Measurements from ENCODE around the gene JARID2. TPM values are rescaled to one million over a fixed set of nuclear protein-coding genes. Genes with fewer than 3 reads are reported as not detected.
A peak's percentile ranks its signal among the peaks of the same experiment; 100 is the strongest.

JARID2 gene
- total RNA-seq, 1 donor from 2014 or later = 24.2 TPM

DNA sequence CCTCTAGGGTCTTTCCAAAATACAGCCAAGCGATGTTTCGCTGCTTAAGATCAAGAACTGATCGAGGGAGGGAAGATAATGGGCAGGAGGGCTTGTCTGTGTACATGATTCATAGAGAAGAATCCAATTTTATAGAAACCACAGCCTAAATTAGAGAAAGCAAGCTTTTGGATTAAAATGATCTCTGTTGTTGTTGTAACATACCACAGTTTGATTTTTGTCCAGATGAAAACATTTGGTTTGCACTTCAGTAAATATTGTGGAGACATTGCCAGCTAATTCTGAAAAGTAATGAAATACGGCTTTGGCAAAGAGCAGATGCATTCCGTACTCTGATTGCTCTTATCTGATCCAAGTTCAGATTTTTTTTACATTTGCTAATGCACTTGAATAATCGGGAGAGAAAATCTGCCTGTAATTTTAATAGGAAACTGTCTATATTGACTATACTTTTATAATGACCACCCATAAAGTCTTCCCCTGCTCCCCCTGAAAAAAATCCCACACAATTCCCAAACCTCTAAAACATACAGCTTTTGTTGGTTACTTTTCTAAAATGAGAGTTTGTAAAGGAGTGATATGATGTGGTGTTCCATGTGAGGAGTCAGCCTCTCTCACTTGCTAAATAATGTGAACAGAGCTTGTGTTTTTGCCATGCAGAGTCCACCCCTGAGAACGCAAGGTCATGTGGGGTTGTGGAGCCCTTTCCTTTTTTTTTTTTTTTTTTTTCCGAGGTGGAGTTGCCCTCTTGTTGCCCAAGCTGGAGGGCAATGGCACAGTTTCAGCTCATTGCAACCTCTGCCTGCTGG, 217.1 kb downstream of the JARID2 start:
- H3K9ac ChIP-seq (ENCODE audit: low read length) = no peak overlapping the region
- H3K27ac ChIP-seq (ENCODE audit: low read depth, low read length) = no peak overlapping the region
- H3K36me3 Mint-ChIP-seq (ENCODE audit: low read depth, unreplicated experiment) = peaks cover 7% of the 10 kb centered on the region
- H3K79me2 ChIP-seq (ENCODE audit: insufficient read depth, low read length) = peaks cover 63% of the 10 kb centered on the region
- no peaks in the 10 kb centered on the region for H3K36me3 ChIP-seq (ENCODE audit: insufficient read depth, low read length)
- no peak overlapping the region for H3K4me3 ChIP-seq (ENCODE audit: insufficient read depth, low read depth, low read length)
- DNase-seq (ENCODE audit: low read depth) = peak; percentile 77
- H3K27me3 Mint-ChIP-seq (ENCODE audit: low read depth, unreplicated experiment) = no peaks in the 10 kb centered on the region
- H3K4me3 Mint-ChIP-seq (ENCODE audit: unreplicated experiment) = no peak overlapping the region
- peaks cover 4% of the 10 kb centered on the region for H3K4me1 ChIP-seq (ENCODE audit: insufficient read depth, low read length)
- peak overlapping the region; percentile 9 for H3K4me2 ChIP-seq (ENCODE audit: low read length)
- FAIRE-seq = no peak
- TF ChIP-seq, protein P1, sequence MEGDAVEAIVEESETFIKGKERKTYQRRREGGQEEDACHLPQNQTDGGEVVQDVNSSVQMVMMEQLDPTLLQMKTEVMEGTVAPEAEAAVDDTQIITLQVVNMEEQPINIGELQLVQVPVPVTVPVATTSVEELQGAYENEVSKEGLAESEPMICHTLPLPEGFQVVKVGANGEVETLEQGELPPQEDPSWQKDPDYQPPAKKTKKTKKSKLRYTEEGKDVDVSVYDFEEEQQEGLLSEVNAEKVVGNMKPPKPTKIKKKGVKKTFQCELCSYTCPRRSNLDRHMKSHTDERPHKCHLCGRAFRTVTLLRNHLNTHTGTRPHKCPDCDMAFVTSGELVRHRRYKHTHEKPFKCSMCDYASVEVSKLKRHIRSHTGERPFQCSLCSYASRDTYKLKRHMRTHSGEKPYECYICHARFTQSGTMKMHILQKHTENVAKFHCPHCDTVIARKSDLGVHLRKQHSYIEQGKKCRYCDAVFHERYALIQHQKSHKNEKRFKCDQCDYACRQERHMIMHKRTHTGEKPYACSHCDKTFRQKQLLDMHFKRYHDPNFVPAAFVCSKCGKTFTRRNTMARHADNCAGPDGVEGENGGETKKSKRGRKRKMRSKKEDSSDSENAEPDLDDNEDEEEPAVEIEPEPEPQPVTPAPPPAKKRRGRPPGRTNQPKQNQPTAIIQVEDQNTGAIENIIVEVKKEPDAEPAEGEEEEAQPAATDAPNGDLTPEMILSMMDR (IDR thresholded peaks at IDR 0.05; ENCODE audit: insufficient read depth, low read depth, low read length) = no peak
- no peak for TF ChIP-seq EZH2 (IDR thresholded peaks at IDR 0.05; ENCODE audit: insufficient read depth, low read length)
- H4K20me1 ChIP-seq (ENCODE audit: insufficient read depth, low read length) = peaks cover 92% of the 10 kb centered on the region
- peaks cover 27% of the 10 kb centered on the region for H3K4me1 Mint-ChIP-seq (ENCODE audit: low read depth, unreplicated experiment)
- no peaks in the 10 kb centered on the region for H3K9me3 ChIP-seq (ENCODE audit: insufficient read depth, low read depth, low read length)
- no peaks in the 10 kb centered on the region for H3K27me3 ChIP-seq (ENCODE audit: insufficient read depth, low read length)
- no peaks in the 10 kb centered on the region for H3K9me3 Mint-ChIP-seq (ENCODE audit: unreplicated experiment)
- H2AFZ ChIP-seq (ENCODE audit: low read depth, low read length) = no peak overlapping the region
- no peak overlapping the region for H3K27ac Mint-ChIP-seq (ENCODE audit: unreplicated experiment)

DNA sequence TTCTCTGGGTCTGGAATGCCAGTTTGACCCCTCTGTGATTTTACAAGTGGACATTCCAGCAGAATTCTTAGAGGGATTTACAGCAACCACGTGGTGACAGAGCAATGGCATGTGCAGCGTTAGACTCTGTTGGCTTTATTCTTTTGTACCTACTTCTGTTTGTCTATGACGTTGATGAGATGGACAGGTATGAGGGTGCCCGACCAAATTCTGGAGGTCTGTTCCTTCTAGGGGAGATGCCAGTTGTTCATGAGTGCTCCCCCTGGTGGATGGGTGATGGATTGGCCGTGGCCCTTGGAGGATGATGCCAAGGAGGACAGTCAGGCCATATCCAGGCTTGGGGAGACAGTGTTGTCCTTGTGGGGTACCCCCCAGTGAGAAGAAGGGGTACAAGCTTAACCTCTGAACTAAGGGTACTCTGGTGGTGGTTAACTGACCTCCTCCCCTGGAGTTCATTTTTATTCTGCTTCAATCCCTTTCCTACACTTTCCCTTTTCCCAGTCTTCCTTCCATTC, 218.4 kb downstream of the JARID2 start:
- Mint-ChIP-seq H3K4me3 (ENCODE audit: unreplicated experiment) (no peak overlapping the region), H3K36me3 (ENCODE audit: low read depth, unreplicated experiment) (peaks cover 11% of the 10 kb centered on the region), H3K27ac (ENCODE audit: unreplicated experiment) (no peak overlapping the region), H3K9me3 (ENCODE audit: unreplicated experiment) (no peaks in the 10 kb centered on the region), H3K27me3 (ENCODE audit: low read depth, unreplicated experiment) (no peaks in the 10 kb centered on the region), H3K4me1 (ENCODE audit: low read depth, unreplicated experiment) (peaks cover 18% of the 10 kb centered on the region)
- Histone ChIP-seq H4K20me1 (ENCODE audit: insufficient read depth, low read length) (peaks cover 79% of the 10 kb centered on the region), H2AFZ (ENCODE audit: low read depth, low read length) (no peak overlapping the region), H3K9ac (ENCODE audit: low read length) (no peak overlapping the region), H3K27me3 (ENCODE audit: insufficient read depth, low read length) (no peaks in the 10 kb centered on the region), H3K27ac (ENCODE audit: low read depth, low read length) (no peak overlapping the region), H3K4me2 (ENCODE audit: low read length) (no peak overlapping the region), H3K36me3 (ENCODE audit: insufficient read depth, low read length) (peaks cover 5% of the 10 kb centered on the region), H3K79me2 (ENCODE audit: insufficient read depth, low read length) (peaks cover 54% of the 10 kb centered on the region), H3K4me3 (ENCODE audit: insufficient read depth, low read depth, low read length) (no peak overlapping the region), H3K9me3 (ENCODE audit: insufficient read depth, low read depth, low read length) (no peaks in the 10 kb centered on the region), H3K4me1 (ENCODE audit: insufficient read depth, low read length) (peaks cover 4% of the 10 kb centered on the region)
- TF ChIP-seq EZH2 (IDR thresholded peaks at IDR 0.05; ENCODE audit: insufficient read depth, low read length) = no peak
- TF ChIP-seq, protein P1 (IDR thresholded peaks at IDR 0.05; ENCODE audit: insufficient read depth, low read depth, low read length) = peak; percentile 42
- FAIRE-seq (no peak), DNase-seq (ENCODE audit: low read depth) (no peak)

DNA sequence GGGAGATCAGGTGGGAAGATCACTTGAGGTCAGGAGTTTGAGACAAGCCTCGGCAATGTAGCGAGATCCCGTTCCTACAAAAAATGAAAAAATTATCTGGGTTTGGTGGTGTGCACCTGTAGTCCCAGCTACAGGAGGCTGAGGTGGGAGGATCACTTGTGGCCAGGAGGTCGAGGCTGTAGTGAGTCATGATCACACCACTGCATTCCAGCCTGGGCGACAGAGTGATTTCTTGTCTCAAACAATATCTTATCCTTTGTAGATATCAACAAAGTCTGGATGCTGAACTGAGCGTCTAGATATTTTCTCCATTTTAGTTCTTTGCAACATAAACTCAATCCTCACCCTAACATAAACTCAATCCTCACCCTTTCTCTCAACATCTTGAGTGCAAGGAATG, 219.3 kb downstream of the JARID2 start:
- FAIRE-seq (no peak), DNase-seq (ENCODE audit: low read depth) (no peak)
- no peaks in the 10 kb centered on the region for H3K27me3 Mint-ChIP-seq (ENCODE audit: low read depth, unreplicated experiment)
- H3K36me3 ChIP-seq (ENCODE audit: insufficient read depth, low read length) = peaks cover 5% of the 10 kb centered on the region
- H3K79me2 ChIP-seq (ENCODE audit: insufficient read depth, low read length) = peaks cover 46% of the 10 kb centered on the region
- H2AFZ ChIP-seq (ENCODE audit: low read depth, low read length) = no peak overlapping the region
- peaks cover 9% of the 10 kb centered on the region for H3K36me3 Mint-ChIP-seq (ENCODE audit: low read depth, unreplicated experiment)
- no peaks in the 10 kb centered on the region for H3K9me3 ChIP-seq (ENCODE audit: insufficient read depth, low read depth, low read length)
- no peak overlapping the region for H3K9ac ChIP-seq (ENCODE audit: low read length)
- H3K4me1 Mint-ChIP-seq (ENCODE audit: low read depth, unreplicated experiment) = peaks cover 18% of the 10 kb centered on the region
- no peak overlapping the region for H3K4me3 Mint-ChIP-seq (ENCODE audit: unreplicated experiment)
- H3K9me3 Mint-ChIP-seq (ENCODE audit: unreplicated experiment) = no peaks in the 10 kb centered on the region
- H4K20me1 ChIP-seq (ENCODE audit: insufficient read depth, low read length) = peaks cover 70% of the 10 kb centered on the region
- peak overlapping the region; percentile 29 for H3K27ac Mint-ChIP-seq (ENCODE audit: unreplicated experiment)
- H3K4me1 ChIP-seq (ENCODE audit: insufficient read depth, low read length) = peaks cover 4% of the 10 kb centered on the region
- no peak overlapping the region for H3K27ac ChIP-seq (ENCODE audit: low read depth, low read length)
- no peaks in the 10 kb centered on the region for H3K27me3 ChIP-seq (ENCODE audit: insufficient read depth, low read length)
- H3K4me2 ChIP-seq (ENCODE audit: low read length) = no peak overlapping the region
- H3K4me3 ChIP-seq (ENCODE audit: insufficient read depth, low read depth, low read length) = no peak overlapping the region
- TF ChIP-seq, protein P1 (IDR thresholded peaks at IDR 0.05; ENCODE audit: insufficient read depth, low read depth, low read length) = no peak
- TF ChIP-seq EZH2 (IDR thresholded peaks at IDR 0.05; ENCODE audit: insufficient read depth, low read length) = no peak
